ENCODE measurements around the gene ARHGEF12.

Gene ARHGEF12

DNA sequence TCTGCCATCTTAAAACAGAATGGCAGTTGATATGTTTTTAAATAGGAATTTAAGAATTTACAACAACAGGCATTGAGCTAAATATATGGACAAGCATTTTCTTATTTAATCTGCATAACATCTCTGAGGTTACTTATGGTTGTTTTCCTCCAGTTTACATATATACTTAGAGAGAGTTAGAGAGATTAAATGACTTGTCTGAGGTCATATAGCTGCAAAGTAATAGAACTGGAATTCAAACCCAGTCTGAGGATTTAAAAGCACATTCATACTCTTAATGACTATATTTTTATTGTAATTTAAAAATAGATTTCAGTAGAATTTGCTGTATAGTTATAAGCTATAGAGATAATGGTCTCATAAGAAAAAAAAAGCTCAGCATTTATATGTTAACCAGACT, 93.9 kb downstream of the ARHGEF12 start:
- no peak for DNase-seq (ENCODE audit: low spot score)
- in situ Hi-C loops (cut with MboI; ENCODE audit: low sequenced_read_pairs, unreplicated experiment), result no loop called here
- TF ChIP-seq, protein P1, sequence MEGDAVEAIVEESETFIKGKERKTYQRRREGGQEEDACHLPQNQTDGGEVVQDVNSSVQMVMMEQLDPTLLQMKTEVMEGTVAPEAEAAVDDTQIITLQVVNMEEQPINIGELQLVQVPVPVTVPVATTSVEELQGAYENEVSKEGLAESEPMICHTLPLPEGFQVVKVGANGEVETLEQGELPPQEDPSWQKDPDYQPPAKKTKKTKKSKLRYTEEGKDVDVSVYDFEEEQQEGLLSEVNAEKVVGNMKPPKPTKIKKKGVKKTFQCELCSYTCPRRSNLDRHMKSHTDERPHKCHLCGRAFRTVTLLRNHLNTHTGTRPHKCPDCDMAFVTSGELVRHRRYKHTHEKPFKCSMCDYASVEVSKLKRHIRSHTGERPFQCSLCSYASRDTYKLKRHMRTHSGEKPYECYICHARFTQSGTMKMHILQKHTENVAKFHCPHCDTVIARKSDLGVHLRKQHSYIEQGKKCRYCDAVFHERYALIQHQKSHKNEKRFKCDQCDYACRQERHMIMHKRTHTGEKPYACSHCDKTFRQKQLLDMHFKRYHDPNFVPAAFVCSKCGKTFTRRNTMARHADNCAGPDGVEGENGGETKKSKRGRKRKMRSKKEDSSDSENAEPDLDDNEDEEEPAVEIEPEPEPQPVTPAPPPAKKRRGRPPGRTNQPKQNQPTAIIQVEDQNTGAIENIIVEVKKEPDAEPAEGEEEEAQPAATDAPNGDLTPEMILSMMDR (IDR thresholded peaks at IDR 0.05; ENCODE audit: borderline replicate concordance, control extremely low read depth, extremely low read depth, insufficient read depth, missing control alignments), result no peak

DNA sequence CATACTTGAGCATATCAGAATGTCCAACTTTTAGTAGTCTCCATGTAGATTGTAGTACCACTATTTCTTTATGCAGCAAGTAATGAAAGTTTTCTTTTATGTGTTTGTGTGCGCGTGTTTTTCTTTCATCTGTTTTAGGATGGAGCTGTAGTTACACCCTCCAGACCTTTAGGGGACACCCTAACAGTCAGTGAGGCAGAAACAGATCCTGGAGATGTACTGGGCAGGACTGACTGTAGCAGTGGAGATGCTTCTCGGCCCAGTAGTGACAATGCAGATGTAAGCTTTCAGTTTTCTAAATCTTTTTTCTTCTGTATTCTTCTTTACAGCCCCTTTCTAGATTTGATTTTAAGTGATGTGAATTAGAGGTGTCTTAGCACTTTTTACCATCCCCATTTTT, 95.4 kb downstream of the ARHGEF12 start:
- in situ Hi-C loops (cut with MboI; ENCODE audit: low sequenced_read_pairs, unreplicated experiment), result no loop called here
- no peak for DNase-seq (ENCODE audit: low spot score)
- TF ChIP-seq, protein P1 (IDR thresholded peaks at IDR 0.05; ENCODE audit: borderline replicate concordance, control extremely low read depth, extremely low read depth, insufficient read depth, missing control alignments), result no peak

DNA sequence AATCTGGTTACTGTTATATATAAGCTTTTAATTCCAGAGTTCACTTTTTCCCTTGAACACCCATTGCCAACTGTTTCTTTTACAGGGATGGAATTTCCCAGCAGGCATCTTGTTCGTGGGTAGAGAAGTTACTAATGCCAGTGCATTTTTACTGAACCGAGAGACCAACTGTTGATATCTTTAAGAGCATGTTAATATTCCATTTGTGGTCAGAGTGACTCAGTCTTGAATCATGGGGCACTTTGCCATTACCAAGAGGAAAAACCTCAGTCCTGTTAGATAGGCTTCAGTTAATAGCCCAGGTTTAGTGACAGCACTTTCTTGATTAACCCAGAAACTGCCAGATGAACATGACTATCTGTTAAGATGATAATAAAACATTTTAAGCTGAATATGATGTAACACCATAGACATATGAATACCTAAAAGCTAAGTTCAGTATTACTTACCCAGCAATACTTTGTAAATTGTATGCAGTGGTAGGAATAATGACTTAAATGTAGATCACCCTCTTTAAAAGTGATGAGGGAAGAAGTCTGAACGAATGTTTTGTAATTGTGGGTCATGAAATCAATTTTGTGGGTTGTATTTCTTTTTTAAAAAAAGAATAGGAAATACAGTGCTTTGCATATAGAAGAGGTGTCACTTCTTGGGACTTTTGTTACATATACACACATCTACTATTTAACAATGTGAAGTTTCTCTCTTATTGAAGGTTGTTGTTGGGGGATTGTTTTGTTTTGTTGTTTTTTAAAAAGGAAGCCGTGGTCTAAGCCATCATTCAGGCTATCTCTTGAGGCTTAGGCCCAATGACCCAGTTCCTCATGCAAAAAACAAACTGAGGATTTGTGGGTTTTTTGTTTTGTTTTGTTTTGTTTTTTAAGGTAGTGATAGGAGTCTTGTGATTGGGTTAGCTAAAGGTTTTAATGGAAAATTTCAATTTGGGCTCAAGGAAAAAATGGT, 96.1 kb downstream of the ARHGEF12 start:
- TF ChIP-seq, protein P1 (IDR thresholded peaks at IDR 0.05; ENCODE audit: borderline replicate concordance, control extremely low read depth, extremely low read depth, insufficient read depth, missing control alignments), result no peak
- DNase-seq (ENCODE audit: low spot score), result no peak
- in situ Hi-C loops (cut with MboI; ENCODE audit: low sequenced_read_pairs, unreplicated experiment), result no loop called here

DNA sequence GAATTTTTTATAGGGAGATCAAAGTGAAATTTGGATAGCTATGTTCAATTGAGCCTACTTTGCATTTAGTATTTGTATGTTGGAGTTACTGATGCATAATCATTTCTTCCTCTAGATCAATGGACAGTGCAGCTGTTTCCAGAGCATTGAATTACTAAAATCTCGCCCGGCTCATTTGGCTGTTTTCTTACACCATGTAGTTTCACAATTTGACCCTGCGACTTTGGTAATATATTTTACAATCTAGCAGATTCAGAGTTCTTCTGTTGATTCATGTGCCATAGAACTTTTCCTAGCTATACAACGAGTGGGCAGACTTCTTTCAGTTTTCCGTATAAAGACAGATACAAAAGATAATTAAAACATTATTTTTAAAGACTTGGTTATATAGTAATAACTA, 105.4 kb downstream of the ARHGEF12 start:
- no peak for DNase-seq (ENCODE audit: low spot score)
- in situ Hi-C loops (cut with MboI; ENCODE audit: low sequenced_read_pairs, unreplicated experiment), result no loop called here
- TF ChIP-seq, protein P1 (IDR thresholded peaks at IDR 0.05; ENCODE audit: borderline replicate concordance, control extremely low read depth, extremely low read depth, insufficient read depth, missing control alignments), result no peak

DNA sequence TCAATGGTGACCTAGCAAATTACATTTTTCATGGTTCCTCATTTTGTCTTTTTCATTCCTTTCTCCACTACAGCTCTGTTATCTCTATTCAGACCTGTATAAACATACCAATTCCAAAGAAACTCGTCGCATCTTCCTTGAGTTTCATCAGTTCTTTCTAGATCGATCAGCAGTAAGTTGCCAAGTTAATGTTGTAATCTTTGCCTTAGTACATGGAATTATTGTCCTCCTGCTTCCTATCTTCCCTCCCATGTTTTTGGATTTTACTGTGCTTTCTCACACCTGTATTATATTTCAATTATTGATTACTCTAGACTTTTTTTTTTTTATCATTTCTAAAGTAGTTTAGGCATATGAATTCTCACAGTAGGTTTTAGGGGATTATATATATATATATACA, 105.8 kb downstream of the ARHGEF12 start:
- TF ChIP-seq, protein P1 (IDR thresholded peaks at IDR 0.05; ENCODE audit: borderline replicate concordance, control extremely low read depth, extremely low read depth, insufficient read depth, missing control alignments), result no peak
- in situ Hi-C loops (cut with MboI; ENCODE audit: low sequenced_read_pairs, unreplicated experiment), result no loop called here
- no peak for DNase-seq (ENCODE audit: low spot score)

DNA sequence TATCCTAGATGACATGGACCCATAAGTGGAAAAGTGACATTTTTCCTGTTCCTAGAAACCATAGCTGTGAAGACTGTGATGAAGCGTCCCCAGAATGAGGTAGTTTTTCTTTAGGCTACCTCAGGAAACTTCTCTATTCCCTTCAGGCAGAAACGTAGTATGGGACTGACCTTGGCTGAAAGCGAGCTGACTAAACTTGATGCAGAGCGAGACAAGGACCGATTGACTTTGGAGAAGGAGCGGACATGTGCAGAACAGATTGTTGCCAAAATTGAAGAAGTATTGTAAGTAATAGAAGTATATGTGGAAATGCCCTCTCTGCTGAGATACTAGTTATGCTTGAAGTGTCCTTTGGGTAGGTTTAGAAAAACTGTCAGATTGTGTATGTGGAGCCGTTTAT, 110.6 kb downstream of the ARHGEF12 start:
- in situ Hi-C loops (cut with MboI; ENCODE audit: low sequenced_read_pairs, unreplicated experiment), result no loop called here
- TF ChIP-seq, protein P1 (IDR thresholded peaks at IDR 0.05; ENCODE audit: borderline replicate concordance, control extremely low read depth, extremely low read depth, insufficient read depth, missing control alignments), result no peak
- DNase-seq (ENCODE audit: low spot score), result no peak

Data from GM13976 (cell line).